A549 (cell line): ENCODE measurements around the gene APC2. TPM values are rescaled to one million over a fixed set of nuclear protein-coding genes. Genes with fewer than 3 reads are reported as not detected.

Source experiments
- ATAC-seq, 2 experiments: fragments of 200-7000 bp in 1 of 2; fragments of >200 bp in 1 of 2; cut with Nextera tagmentation in 1 of 2; cut with Tn5 transposase in 1 of 2; 3 replicates each; pipeline versions ENCODE4 v1.8.0 to v1.9.1; 2018 to 2020; ENCODE audit warnings: mild to moderate bottlenecking in 1 of 2, moderate library complexity in 1 of 2
- CTCF ChIA-PET: fragments of 300-600 bp; sonication (Branson Sonifier 250); formaldehyde crosslinking; extraction: SDS; loops from one replicate; lab custom pipeline; 2021; ENCODE audit warnings: antibody characterized with exemption, inconsistent platforms; lab: Yijun Ruan, JAX
- POLR2A ChIA-PET: fragments of 350-600 bp; formaldehyde crosslinking; extraction: SDS; loops from one replicate; lab custom pipeline; 2021; ENCODE audit warnings: antibody characterized with exemption, inconsistent platforms; lab: Yijun Ruan, JAX
- DNase-seq, 2 experiments: peaks; one replicate each; pipeline versions ENCODE4 v3.0.0 to v3.0.0-alpha.2; 2011 to 2016; ENCODE audit warnings: low read depth in 1 of 2, low spot score in 1 of 2
- FAIRE-seq: peaks from 2 replicates; lab custom pipeline; 2011; peaks lifted over from hg19 to GRCh38; lab: Jason Lieb, UNC
- H3K27ac ChIP-seq, 2 experiments: fragments of >200 bp; sonication (Bioruptor Twin); formaldehyde crosslinking; 3 replicates each; pipeline ENCODE4 v1.5.1; 2016 to 2017
- H3K4me1 ChIP-seq: fragments of >200 bp; sonication (Bioruptor Twin); formaldehyde crosslinking; 3 replicates; pipeline ENCODE4 v1.6.1; 2016
- H3K4me2 ChIP-seq: fragments of >200 bp; sonication (Bioruptor Twin); formaldehyde crosslinking; 3 replicates; pipeline ENCODE4 v1.6.1; 2016
- H3K4me3 ChIP-seq: fragments of >200 bp; sonication (Bioruptor Twin); formaldehyde crosslinking; 3 replicates; pipeline ENCODE4 v1.5.1; 2016
- H3K9me3 ChIP-seq: fragments of >200 bp; sonication (Bioruptor Twin); formaldehyde crosslinking; 3 replicates; pipeline ENCODE4 v1.6.1; 2016
- CEBPB ChIP-seq, 2 experiments: fragments of >200 bp in 1 of 2; sonication (Bioruptor Twin) in 1 of 2; formaldehyde crosslinking in 1 of 2; IDR thresholded peaks; 2 replicates each; pipeline ENCODE4 v1.6.1; 2012 to 2016
- CHD2 ChIP-seq: fragments of 150-350 bp; IDR thresholded peaks from 2 replicates; pipeline ENCODE4 v1.6.1; 2014; ENCODE audit warnings: low read length; ENCODE audit not compliant: partially characterized antibody
- CTCF ChIP-seq: fragments of >200 bp; sonication (Bioruptor Twin); formaldehyde crosslinking; IDR thresholded peaks from 3 replicates; pipeline ENCODE4 v1.5.1; 2016
- E2F6 ChIP-seq: IDR thresholded peaks from 2 replicates; pipeline ENCODE4 v1.6.1; 2012; ENCODE audit warnings: low read depth, borderline replicate concordance
- EHF ChIP-seq: fragments of 250-450 bp; sonication (Bioruptor Pico); IDR thresholded peaks from 2 replicates; pipeline ENCODE4 v1.5.0; 2020; ENCODE audit warnings: mild to moderate bottlenecking
- EHMT2 ChIP-seq: fragments of 200-600 bp; sonication (generic); IDR thresholded peaks from 2 replicates; pipeline ENCODE4 v1.6.1; 2016; ENCODE audit warnings: antibody characterized with exemption, low read depth, mild to moderate bottlenecking, moderate library complexity
- ESRRA ChIP-seq: fragments of 150-350 bp; IDR thresholded peaks from 2 replicates; pipeline ENCODE4 v1.6.1; 2014; ENCODE audit warnings: mild to moderate bottlenecking, low read length, borderline replicate concordance
- FOSL2 ChIP-seq, 2 experiments: fragments of 450-650 bp in 1 of 2; fragments of >200 bp in 1 of 2; sonication (Bioruptor Twin) in 1 of 2; formaldehyde crosslinking; IDR thresholded peaks; 2 replicates each; pipeline versions ENCODE4 v1.5.0 to v1.6.1; 2016 to 2020; ENCODE audit warnings: mild to moderate bottlenecking in 1 of 2, moderate library complexity in 1 of 2
- FOXS1 ChIP-seq: fragments of 250-450 bp; sonication (Bioruptor Pico); IDR thresholded peaks from 2 replicates; pipeline ENCODE4 v1.5.0; 2020; ENCODE audit warnings: mild to moderate bottlenecking, moderate library complexity
- HEYL ChIP-seq: fragments of 250-450 bp; sonication (Bioruptor Pico); IDR thresholded peaks from 2 replicates; pipeline ENCODE4 v1.8.0; 2021; ENCODE audit warnings: mild to moderate bottlenecking, moderate library complexity
- HOXA7 ChIP-seq: fragments of 250-450 bp; sonication (Bioruptor Pico); IDR thresholded peaks from 2 replicates; pipeline ENCODE4 v1.5.0; 2020; ENCODE audit warnings: mild to moderate bottlenecking, moderate library complexity
- JUN ChIP-seq, 2 experiments: fragments of >200 bp; sonication (Bioruptor Twin); formaldehyde crosslinking; IDR thresholded peaks; 2 replicates in 1 of 2; 3 replicates in 1 of 2; pipeline ENCODE4 v1.6.1; 2016 to 2017
- KDM5A ChIP-seq: fragments of 200-600 bp; sonication (generic); IDR thresholded peaks from 2 replicates; pipeline ENCODE4 v1.6.1; 2016; ENCODE audit warnings: antibody characterized with exemption, mild to moderate bottlenecking
- MAX ChIP-seq: IDR thresholded peaks from 2 replicates; pipeline ENCODE4 v1.6.1; 2012
- MYC ChIP-seq: IDR thresholded peaks from 2 replicates; pipeline ENCODE4 v1.6.1; 2012; ENCODE audit warnings: mild to moderate bottlenecking, inconsistent platforms, low read length, improper control_type of control experiment, borderline replicate concordance
- NPAS2 ChIP-seq: fragments of 250-450 bp; sonication (Bioruptor Pico); IDR thresholded peaks from 2 replicates; pipeline ENCODE4 v1.8.0; 2022; ENCODE audit warnings: mild to moderate bottlenecking, moderate library complexity, borderline replicate concordance
- NR3C1 ChIP-seq: fragments of >200 bp; sonication (Bioruptor Twin); formaldehyde crosslinking; IDR thresholded peaks from 3 replicates; pipeline ENCODE4 v1.6.1; 2017
- POLR2A ChIP-seq: IDR thresholded peaks from 2 replicates; pipeline ENCODE4 v1.6.1; 2012; ENCODE audit warnings: mild to moderate bottlenecking, low read length
- POLR2AphosphoS2 ChIP-seq: conservative IDR thresholded peaks from 2 replicates; pipeline ENCODE4 v1.6.1; 2012; ENCODE audit warnings: low read length, improper control_type of control experiment, inconsistent platforms
- RAD21 ChIP-seq, 2 experiments: fragments of >200 bp in 1 of 2; sonication (Bioruptor Twin) in 1 of 2; formaldehyde crosslinking in 1 of 2; IDR thresholded peaks in 1 of 2; conservative IDR thresholded peaks in 1 of 2; 2 replicates in 1 of 2; 3 replicates in 1 of 2; pipeline ENCODE4 v1.6.1; 2012 to 2018; ENCODE audit warnings: inconsistent platforms in 1 of 2
- RARB ChIP-seq: fragments of 250-450 bp; sonication (Bioruptor Pico); IDR thresholded peaks from 2 replicates; pipeline ENCODE4 v1.8.0; 2021; ENCODE audit warnings: mild to moderate bottlenecking, moderate library complexity
- RCOR1 ChIP-seq: fragments of 150-350 bp; IDR thresholded peaks from 2 replicates; pipeline ENCODE4 v1.6.1; 2014; ENCODE audit warnings: antibody characterized with exemption, low read length, low read depth
- REST ChIP-seq: fragments of 200-600 bp; sonication (generic); IDR thresholded peaks from 2 replicates; pipeline ENCODE4 v1.6.1; 2016; ENCODE audit warnings: antibody characterized with exemption, mild to moderate bottlenecking, moderate library complexity
- RFX5 ChIP-seq: fragments of 450-650 bp; IDR thresholded peaks from 2 replicates; pipeline ENCODE4 v1.7.1; 2014; ENCODE audit warnings: antibody characterized with exemption, mild to moderate bottlenecking, moderate library complexity
- RNF2 ChIP-seq: fragments of 200-600 bp; sonication (generic); IDR thresholded peaks from 2 replicates; pipeline ENCODE4 v1.6.1; 2016; ENCODE audit warnings: low read depth, mild to moderate bottlenecking, antibody characterized with exemption, moderate library complexity, borderline replicate concordance
- SMC3 ChIP-seq: fragments of >200 bp; sonication (Bioruptor Twin); formaldehyde crosslinking; IDR thresholded peaks from 3 replicates; pipeline ENCODE4 v1.6.1; 2018; ENCODE audit warnings: inconsistent platforms
- TP53 ChIP-seq: fragments of 250-450 bp; sonication (Bioruptor Pico); IDR thresholded peaks from 2 replicates; pipeline ENCODE4 v1.5.0; 2021; ENCODE audit warnings: mild to moderate bottlenecking, moderate library complexity
- USF2 ChIP-seq: fragments of 450-650 bp; IDR thresholded peaks from 2 replicates; pipeline ENCODE4 v1.6.1; 2014; ENCODE audit warnings: antibody characterized with exemption
- ZC3H11A ChIP-seq: fragments of 450-650 bp; IDR thresholded peaks from 2 replicates; pipeline ENCODE4 v1.6.1; 2014; ENCODE audit warnings: antibody characterized with exemption, mild to moderate bottlenecking
- WGBS: methylation state at CpG from one replicate; pipeline ENCODE4 v1.1.6; 2017; ENCODE audit errors: missing lambda C conversion rate; 5-methylcytosine and 5-hydroxymethylcytosine counted together
- polyA plus RNA-seq, 4 experiments: library from polyadenylated mRNA; depleted of rRNA in 3 of 4; stranded (reverse); fragments of >200 nt; fragmentation: RNase III in 1 of 4; extraction: RNeasy Plus Mini Kit Qiagen cat#74134 plus additional on column Dnase treatment in 1 of 4; gene quantifications; 2 replicates in 3 of 4; 3 replicates in 1 of 4; pipeline ENCODE4 v1.2.3, GENCODE V29; 2011 to 2017

Gene APC2
- polyA plus RNA-seq, 2 of the 4 experiments (the other 2 are of a cell fraction): 0.36 to 1.6 TPM

- peak; percentile 85 to 94 for ATAC-seq
- Histone ChIP-seq H3K4me3 (peak within 1 kb of the TSS; percentile 48), H3K4me2 (peak within 1 kb of the TSS; percentile 83), H3K9me3 (no peaks in the 10 kb centered on the region), H3K27ac (peak within 1 kb of the TSS; percentile 76 to 96), H3K4me1 (peaks cover 18% of the 10 kb centered on the region; the same call in 2 of the 3 replicates)
- POLR2A ChIA-PET: interaction anchor here (0.6 to 1.1 kb wide), 5 partner anchors 15 to 215 kb away, joined by 3 to 4 read pairs (median 4); partner anchors contain the start of gene FAM174C
- CTCF ChIA-PET: interaction anchor here (0.9 to 1.8 kb wide), 3 partner anchors 12 to 182 kb away, joined by 3 to 6 read pairs (median 3); no protein-coding TSS in a partner anchor
- peak; percentile 85 to 99 for DNase-seq
- no peak for FAIRE-seq
- TF ChIP-seq NR3C1 (no peak), HEYL (no peak), ZC3H11A (no peak), ESRRA (no peak), NPAS2 (CRISPR knock-in tag) (no peak), USF2 (no peak), RAD21 (conservative IDR thresholded peaks at IDR 0.05 in 1 of 2, IDR thresholded peaks at IDR 0.05 in 1 of 2) (no peak), MYC (no peak), EHF (CRISPR knock-in tag) (no peak), KDM5A (no peak), SMC3 (no peak), RNF2 (no peak), FOSL2 (IDR thresholded peaks at IDR 0.05) (no peak), FOSL2 (CRISPR knock-in tag; IDR thresholded peaks at IDR 0.05) (no peak), RCOR1 (no peak), TP53 (CRISPR knock-in tag) (no peak), MAX (0 out of 2 replicates have a peak, but pooled peaks have one; percentile 41), CEBPB (IDR thresholded peaks at IDR 0.05) (peak in 1 of 2 experiments; percentile 73; a peak in 2 of 4 replicates), POLR2AphosphoS2 (no peak), FOXS1 (CRISPR knock-in tag) (no peak), CHD2 (no peak), E2F6 (peak; percentile 67; the same call in 1 of the 2 replicates), HOXA7 (no peak), JUN (IDR thresholded peaks at IDR 0.05) (no peak), REST (no peak), RFX5 (peak; percentile 69; the same call in 1 of the 2 replicates), CTCF (no peak), POLR2A (peak; percentile 28; the same call in 1 of the 2 replicates), EHMT2 (no peak), RARB (CRISPR knock-in tag) (no peak)
- WGBS: 0% methylated on average over 18 of the region's 74 CpGs
These were observed 40.6 kb downstream of the APC2 start, which contains the start of gene PCSK4 for GRCh38 chr19:1490311-1491113. TSS of gene PCSK4 (minus strand) at chr19:1490350. CDS start at chr19:1490346, 4 bp downstream.
